ENCODE data around the gene ZBTB7C.

The ZBTB7C gene

DNA sequence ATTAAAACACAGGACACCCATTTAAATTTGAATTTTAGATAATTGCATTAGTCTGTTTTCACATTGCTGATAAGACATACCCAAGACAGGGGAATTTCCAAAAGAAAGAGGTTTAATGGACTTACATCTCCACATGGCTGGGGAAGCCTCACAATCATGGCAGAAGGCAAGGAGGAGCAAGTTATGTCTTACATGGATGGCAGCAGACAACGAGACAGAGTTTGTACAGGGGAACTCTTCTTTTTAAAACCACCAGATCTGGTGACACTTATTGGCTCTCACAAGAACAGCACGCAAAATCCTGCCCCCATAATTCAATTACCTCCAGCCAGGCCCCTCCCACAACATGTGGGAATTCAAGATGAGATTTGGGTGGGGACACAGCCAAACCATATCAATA, 398.9 kb downstream of the ZBTB7C start:
- no peaks in the 10 kb centered on the region for H3K36me3 ChIP-seq (ENCODE audit: control insufficient read depth in 2 of 2, insufficient read depth in 1 of 2, low read length in 2 of 2)
- CTCF ChIA-PET = interaction anchor here (0.9 to 2.0 kb wide), 2 partner anchors 20 to 455 kb away, joined by 3 to 4 read pairs; no protein-coding TSS in a partner anchor
- no peaks in the 10 kb centered on the region for H3K9me3 ChIP-seq (ENCODE audit: control insufficient read depth, insufficient read depth, low read depth, low read length)
- H3K4me1 ChIP-seq (ENCODE audit: control insufficient read depth, insufficient read depth, low read length) = no peaks in the 10 kb centered on the region
- H3K4me3 ChIP-seq (ENCODE audit: low read depth, low read length) = no peak overlapping the region
- no peak overlapping the region for H3K27ac ChIP-seq (ENCODE audit: extremely low read depth, low read depth, low read length)
- TF ChIP-seq, protein P1, sequence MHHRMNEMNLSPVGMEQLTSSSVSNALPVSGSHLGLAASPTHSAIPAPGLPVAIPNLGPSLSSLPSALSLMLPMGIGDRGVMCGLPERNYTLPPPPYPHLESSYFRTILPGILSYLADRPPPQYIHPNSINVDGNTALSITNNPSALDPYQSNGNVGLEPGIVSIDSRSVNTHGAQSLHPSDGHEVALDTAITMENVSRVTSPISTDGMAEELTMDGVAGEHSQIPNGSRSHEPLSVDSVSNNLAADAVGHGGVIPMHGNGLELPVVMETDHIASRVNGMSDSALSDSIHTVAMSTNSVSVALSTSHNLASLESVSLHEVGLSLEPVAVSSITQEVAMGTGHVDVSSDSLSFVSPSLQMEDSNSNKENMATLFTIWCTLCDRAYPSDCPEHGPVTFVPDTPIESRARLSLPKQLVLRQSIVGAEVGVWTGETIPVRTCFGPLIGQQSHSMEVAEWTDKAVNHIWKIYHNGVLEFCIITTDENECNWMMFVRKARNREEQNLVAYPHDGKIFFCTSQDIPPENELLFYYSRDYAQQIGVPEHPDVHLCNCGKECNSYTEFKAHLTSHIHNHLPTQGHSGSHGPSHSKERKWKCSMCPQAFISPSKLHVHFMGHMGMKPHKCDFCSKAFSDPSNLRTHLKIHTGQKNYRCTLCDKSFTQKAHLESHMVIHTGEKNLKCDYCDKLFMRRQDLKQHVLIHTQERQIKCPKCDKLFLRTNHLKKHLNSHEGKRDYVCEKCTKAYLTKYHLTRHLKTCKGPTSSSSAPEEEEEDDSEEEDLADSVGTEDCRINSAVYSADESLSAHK (tag by site-specific recombination; IDR thresholded peaks at IDR 0.05) = no peak
- TF ChIP-seq ZNF16 (tag by site-specific recombination; IDR thresholded peaks at IDR 0.05; ENCODE audit: low read depth) (no peak), ZNF10 (tag by site-specific recombination; IDR thresholded peaks at IDR 0.05) (no peak)
- POLR2A ChIA-PET = interaction anchor here (2.5 kb wide), 1 partner anchor 79 kb away, joined by 6 read pairs; the partner anchor contains the start of gene SMAD2

DNA sequence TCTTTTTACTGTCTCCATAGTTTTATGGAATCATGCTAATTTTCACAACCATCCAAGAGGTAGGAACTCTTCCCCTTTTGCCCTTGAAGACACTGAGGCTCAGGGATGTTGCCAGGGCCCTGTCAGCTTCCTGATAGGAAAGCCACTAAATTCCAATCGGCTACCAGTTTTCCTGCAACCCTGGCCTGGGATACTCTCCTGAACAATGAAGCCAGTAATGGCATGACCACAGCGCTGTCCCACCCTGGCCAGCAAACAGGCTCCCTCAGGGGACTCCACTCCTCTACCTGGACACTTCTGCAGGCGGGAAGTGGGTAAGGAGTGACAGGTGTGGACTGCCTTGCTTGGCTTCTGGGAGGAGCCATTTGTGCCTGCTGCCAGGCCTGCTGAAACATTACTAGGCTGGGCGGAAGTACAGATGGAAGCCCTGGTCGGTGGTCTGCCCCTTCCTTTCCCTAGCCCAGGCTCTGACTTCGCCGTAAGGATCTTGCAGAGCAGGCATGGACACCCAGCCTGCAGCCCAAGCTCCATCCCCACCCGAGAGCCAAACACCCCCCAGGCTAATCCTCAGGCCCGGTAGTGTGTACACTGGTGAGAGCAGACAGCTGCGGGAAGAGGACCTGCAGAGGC, 400.0 kb downstream of the ZBTB7C start:
- no peaks in the 10 kb centered on the region for H3K36me3 ChIP-seq (ENCODE audit: control insufficient read depth in 2 of 2, insufficient read depth in 1 of 2, low read length in 2 of 2)
- no peak overlapping the region for H3K27ac ChIP-seq (ENCODE audit: extremely low read depth, low read depth, low read length)
- TF ChIP-seq ZNF830 (tag by site-specific recombination; IDR thresholded peaks at IDR 0.05; ENCODE audit: low read depth) = no peak
- no peak for TF ChIP-seq ZBTB7A (tag by site-specific recombination; IDR thresholded peaks at IDR 0.05; ENCODE audit: low read depth)
- no peak for TF ChIP-seq KLF9 (tag by site-specific recombination; IDR thresholded peaks at IDR 0.05; ENCODE audit: low read depth)
- TF ChIP-seq, protein P2, sequence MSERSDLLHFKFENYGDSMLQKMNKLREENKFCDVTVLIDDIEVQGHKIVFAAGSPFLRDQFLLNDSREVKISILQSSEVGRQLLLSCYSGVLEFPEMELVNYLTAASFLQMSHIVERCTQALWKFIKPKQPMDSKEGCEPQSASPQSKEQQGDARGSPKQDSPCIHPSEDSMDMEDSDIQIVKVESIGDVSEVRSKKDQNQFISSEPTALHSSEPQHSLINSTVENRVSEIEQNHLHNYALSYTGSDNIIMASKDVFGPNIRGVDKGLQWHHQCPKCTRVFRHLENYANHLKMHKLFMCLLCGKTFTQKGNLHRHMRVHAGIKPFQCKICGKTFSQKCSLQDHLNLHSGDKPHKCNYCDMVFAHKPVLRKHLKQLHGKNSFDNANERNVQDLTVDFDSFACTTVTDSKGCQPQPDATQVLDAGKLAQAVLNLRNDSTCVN (tag by site-specific recombination; optimal IDR thresholded peaks at IDR 0.05) = no peak
- H3K9me3 ChIP-seq (ENCODE audit: control insufficient read depth, insufficient read depth, low read depth, low read length) = no peaks in the 10 kb centered on the region
- no peak overlapping the region for H3K4me3 ChIP-seq (ENCODE audit: low read depth, low read length)
- ChIA-PET POLR2A (interaction anchor here (2.5 kb wide), 1 partner anchor 78 kb away, joined by 6 read pairs; the partner anchor contains the start of gene SMAD2), CTCF (interaction anchor here (0.9 kb wide), 1 partner anchor 255 kb away, joined by 3 read pairs; no protein-coding TSS in a partner anchor)
- H3K4me1 ChIP-seq (ENCODE audit: control insufficient read depth, insufficient read depth, low read length) = no peaks in the 10 kb centered on the region

DNA sequence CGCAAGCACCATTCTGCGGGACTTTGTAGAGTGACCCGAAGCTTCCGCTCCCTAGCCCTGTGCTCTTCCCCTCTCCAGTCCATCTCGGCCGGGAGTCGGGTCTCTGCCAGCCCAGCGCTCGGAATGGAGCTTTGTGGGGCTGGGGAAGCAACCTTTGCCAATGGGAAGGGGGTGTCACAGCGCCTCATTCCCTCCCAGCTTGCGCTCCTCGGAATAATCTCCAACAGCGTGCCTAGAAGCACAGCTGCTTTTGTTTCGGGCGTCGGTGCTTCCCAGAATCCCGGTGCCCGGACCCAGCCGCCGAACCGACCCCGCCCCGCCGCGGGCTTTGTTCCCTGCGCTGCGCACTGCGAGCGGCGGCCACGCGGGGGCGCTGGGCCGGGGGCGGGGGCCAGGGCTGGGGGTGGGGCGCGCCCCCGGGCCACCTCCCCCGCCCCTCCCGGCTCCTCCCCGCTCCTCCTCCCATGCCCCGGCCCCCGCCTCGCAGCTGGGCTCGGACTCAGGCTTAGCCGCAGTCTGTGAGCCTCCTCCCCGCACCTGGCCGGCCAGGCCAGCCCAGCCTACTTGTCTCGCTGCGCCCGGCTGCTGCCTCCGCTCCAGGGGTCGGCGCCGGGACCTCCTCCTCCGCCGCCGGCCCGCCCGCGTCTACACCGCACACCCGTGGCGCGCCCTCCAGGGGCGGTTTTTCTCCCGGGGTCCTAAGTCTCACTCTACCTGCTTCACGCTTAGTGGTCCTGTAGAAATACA, 401.1 kb downstream of the ZBTB7C start:
- CTCF ChIA-PET = interaction anchor here (0.5 to 2.8 kb wide), 32 partner anchors 9 to 895 kb away, joined by 3 to 36 read pairs (median 3); no protein-coding TSS in a partner anchor
- TF ChIP-seq GLIS2 (tag by site-specific recombination; IDR thresholded peaks at IDR 0.05) (peak; percentile 89), OSR2 (tag by site-specific recombination; IDR thresholded peaks at IDR 0.05) (no peak), ZNF146 (tag by site-specific recombination; IDR thresholded peaks at IDR 0.05) (no peak), ZFHX2 (tag by site-specific recombination; conservative IDR thresholded peaks at IDR 0.05) (peak; percentile 73), BCL11B (tag by site-specific recombination; IDR thresholded peaks at IDR 0.05; ENCODE audit: low read depth) (no peak), ZNF138 (tag by site-specific recombination; IDR thresholded peaks at IDR 0.05; ENCODE audit: borderline replicate concordance) (no peak), ZSCAN30 (tag by site-specific recombination; IDR thresholded peaks at IDR 0.05) (0 out of 2 replicates have a peak, but pooled peaks have one; percentile 27), ZNF433 (tag by site-specific recombination; IDR thresholded peaks at IDR 0.05; ENCODE audit: low read depth) (no peak), ZNF19 (tag by site-specific recombination; IDR thresholded peaks at IDR 0.05; ENCODE audit: low read depth) (no peak), ZNF354C (tag by site-specific recombination; IDR thresholded peaks at IDR 0.05; ENCODE audit: borderline replicate concordance, low read depth) (no peak), ZNF473 (tag by site-specific recombination; IDR thresholded peaks at IDR 0.05) (no peak)
- TF ChIP-seq, protein P3, sequence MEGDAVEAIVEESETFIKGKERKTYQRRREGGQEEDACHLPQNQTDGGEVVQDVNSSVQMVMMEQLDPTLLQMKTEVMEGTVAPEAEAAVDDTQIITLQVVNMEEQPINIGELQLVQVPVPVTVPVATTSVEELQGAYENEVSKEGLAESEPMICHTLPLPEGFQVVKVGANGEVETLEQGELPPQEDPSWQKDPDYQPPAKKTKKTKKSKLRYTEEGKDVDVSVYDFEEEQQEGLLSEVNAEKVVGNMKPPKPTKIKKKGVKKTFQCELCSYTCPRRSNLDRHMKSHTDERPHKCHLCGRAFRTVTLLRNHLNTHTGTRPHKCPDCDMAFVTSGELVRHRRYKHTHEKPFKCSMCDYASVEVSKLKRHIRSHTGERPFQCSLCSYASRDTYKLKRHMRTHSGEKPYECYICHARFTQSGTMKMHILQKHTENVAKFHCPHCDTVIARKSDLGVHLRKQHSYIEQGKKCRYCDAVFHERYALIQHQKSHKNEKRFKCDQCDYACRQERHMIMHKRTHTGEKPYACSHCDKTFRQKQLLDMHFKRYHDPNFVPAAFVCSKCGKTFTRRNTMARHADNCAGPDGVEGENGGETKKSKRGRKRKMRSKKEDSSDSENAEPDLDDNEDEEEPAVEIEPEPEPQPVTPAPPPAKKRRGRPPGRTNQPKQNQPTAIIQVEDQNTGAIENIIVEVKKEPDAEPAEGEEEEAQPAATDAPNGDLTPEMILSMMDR (tag by site-specific recombination; IDR thresholded peaks at IDR 0.05) = peak; percentile 37; the same call in 1 of the 2 replicates
- TF ChIP-seq, protein P4, sequence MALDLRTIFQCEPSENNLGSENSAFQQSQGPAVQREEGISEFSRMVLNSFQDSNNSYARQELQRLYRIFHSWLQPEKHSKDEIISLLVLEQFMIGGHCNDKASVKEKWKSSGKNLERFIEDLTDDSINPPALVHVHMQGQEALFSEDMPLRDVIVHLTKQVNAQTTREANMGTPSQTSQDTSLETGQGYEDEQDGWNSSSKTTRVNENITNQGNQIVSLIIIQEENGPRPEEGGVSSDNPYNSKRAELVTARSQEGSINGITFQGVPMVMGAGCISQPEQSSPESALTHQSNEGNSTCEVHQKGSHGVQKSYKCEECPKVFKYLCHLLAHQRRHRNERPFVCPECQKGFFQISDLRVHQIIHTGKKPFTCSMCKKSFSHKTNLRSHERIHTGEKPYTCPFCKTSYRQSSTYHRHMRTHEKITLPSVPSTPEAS (tag by site-specific recombination; IDR thresholded peaks at IDR 0.05) = no peak
- TF ChIP-seq, protein P5, sequence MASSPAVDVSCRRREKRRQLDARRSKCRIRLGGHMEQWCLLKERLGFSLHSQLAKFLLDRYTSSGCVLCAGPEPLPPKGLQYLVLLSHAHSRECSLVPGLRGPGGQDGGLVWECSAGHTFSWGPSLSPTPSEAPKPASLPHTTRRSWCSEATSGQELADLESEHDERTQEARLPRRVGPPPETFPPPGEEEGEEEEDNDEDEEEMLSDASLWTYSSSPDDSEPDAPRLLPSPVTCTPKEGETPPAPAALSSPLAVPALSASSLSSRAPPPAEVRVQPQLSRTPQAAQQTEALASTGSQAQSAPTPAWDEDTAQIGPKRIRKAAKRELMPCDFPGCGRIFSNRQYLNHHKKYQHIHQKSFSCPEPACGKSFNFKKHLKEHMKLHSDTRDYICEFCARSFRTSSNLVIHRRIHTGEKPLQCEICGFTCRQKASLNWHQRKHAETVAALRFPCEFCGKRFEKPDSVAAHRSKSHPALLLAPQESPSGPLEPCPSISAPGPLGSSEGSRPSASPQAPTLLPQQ (tag by site-specific recombination; IDR thresholded peaks at IDR 0.05) = no peak

More for the DNA sequence above, 401.1 kb downstream of the ZBTB7C start:
- H3K4me1 ChIP-seq (ENCODE audit: control insufficient read depth, insufficient read depth, low read length) = peaks cover 2% of the 10 kb centered on the region; the same call in 1 of the 2 replicates
- peak overlapping the region; percentile 45 for H3K4me3 ChIP-seq (ENCODE audit: low read depth, low read length)
- peak overlapping the region; percentile 22; the same call in 1 of the 2 replicates for H3K27ac ChIP-seq (ENCODE audit: extremely low read depth, low read depth, low read length)
- H3K36me3 ChIP-seq (ENCODE audit: control insufficient read depth in 2 of 2, insufficient read depth in 1 of 2, low read length in 2 of 2) = no peaks in the 10 kb centered on the region
- no peaks in the 10 kb centered on the region for H3K9me3 ChIP-seq (ENCODE audit: control insufficient read depth, insufficient read depth, low read depth, low read length)
- POLR2A ChIA-PET = interaction anchor here (0.6 to 0.9 kb wide), 2 partner anchors 10 to 200 kb away, joined by 3 read pairs; no protein-coding TSS in a partner anchor
